MV-4-11 (cell line): ENCODE measurements around the gene PCDHB14.
A peak's percentile ranks its signal among the peaks of the same experiment; 100 is the strongest.
"Not testable (repeated sequence)": the region's sequence is repeated elsewhere in the genome, so short reads cannot be mapped to it uniquely, and the experiment has no call there.

Experiments used
- DNase-seq: peaks from one replicate; lab custom pipeline; 2025; lab: John Stamatoyannopoulos, UW

PCDHB14 gene

GRCh38 chr5:141223112-141223783 lies at the start of gene PCDHB14:
Gene PCDHB14, plus strand, starts transcription at chr5:141223343. Its CDS starts 163 bp downstream, at chr5:141223506.
- peak; percentile 46 for DNase-seq

- DNase-seq, result not testable (repeated sequence)
These were observed 48.6 kb upstream of the PCDHB14 start for GRCh38 chr5:141174291-141175104.

GRCh38 chr5:141175933-141176332 lies 47.2 kb upstream of the PCDHB14 start:
- DNase-seq, result no peak

DNA sequence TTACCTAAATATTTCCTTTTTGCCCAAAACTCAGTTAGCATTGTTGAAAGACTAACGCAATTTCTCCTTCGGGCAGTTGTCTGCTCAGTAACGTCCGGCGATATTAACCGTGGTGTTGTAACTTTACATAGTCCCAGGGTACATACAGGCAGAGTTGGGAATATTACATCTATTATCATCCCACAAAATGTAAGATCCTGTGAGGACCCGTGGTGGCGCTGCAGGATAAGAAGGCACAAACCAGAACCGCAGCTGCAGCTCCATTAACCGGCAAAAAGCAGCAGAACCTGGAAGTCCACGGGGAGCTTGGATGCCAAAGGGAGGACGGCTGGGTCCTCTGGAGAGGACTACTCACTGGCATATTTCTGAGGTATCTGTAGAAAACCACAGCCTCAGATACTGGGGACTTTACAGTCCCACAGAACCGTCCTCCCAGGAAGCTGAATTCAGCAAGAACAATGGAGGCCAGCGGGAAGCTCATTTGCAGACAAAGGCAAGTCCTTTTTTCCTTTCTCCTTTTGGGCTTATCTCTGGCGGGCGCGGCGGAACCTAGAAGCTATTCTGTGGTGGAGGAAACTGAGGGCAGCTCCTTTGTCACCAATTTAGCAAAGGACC lies 45.5 kb upstream of the PCDHB14 start, which contains the start of gene PCDHB8:
PCDHB8 (plus strand) TSS at position 214 of the 615 bp plus-strand sequence; CDS start at position 459, 245 bp downstream.
- not testable (repeated sequence) for DNase-seq

GRCh38 chr5:141179371-141179770 lies 43.8 kb upstream of the PCDHB14 start:
- not testable (repeated sequence) for DNase-seq

DNA sequence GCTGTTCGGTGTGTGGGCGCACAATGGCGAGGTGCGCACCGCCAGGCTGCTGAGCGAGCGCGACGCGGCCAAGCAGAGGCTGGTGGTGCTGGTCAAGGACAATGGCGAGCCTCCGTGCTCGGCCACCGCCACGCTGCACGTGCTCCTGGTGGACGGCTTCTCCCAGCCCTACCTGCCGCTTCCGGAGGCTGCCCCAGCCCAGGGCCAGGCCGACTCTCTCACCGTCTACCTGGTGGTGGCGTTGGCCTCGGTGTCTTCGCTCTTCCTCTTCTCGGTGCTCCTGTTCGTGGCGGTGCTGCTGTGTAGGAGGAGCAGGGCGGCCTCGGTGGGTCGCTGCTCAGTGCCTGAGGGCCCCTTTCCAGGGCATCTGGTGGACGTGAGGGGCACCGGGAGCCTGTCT lies 43.3 kb upstream of the PCDHB14 start:
- not testable (repeated sequence) for DNase-seq

GRCh38 chr5:141180313-141180712 lies 42.8 kb upstream of the PCDHB14 start:
- DNase-seq, result no peak

- DNase-seq, result no peak
These were observed 40.9 kb upstream of the PCDHB14 start, which contains the start of gene PCDHB16 for GRCh38 chr5:141182248-141182647. Gene PCDHB16, plus strand, starts transcription at chr5:141182387. Its CDS starts 173 bp downstream, at chr5:141182560.

- DNase-seq, result not testable (repeated sequence)
These were observed 38.9 kb upstream of the PCDHB14 start for GRCh38 chr5:141184117-141184855.

GRCh38 chr5:141186897-141187512 lies 36.1 kb upstream of the PCDHB14 start, which contains the start of gene PCDHB9:
Gene PCDHB9, plus strand, starts transcription at chr5:141187161. Its CDS starts 158 bp downstream, at chr5:141187319.
- DNase-seq, result peak; percentile 21

- not testable (repeated sequence) for DNase-seq
These were observed 34.5 kb upstream of the PCDHB14 start for GRCh38 chr5:141188682-141189081.

DNA sequence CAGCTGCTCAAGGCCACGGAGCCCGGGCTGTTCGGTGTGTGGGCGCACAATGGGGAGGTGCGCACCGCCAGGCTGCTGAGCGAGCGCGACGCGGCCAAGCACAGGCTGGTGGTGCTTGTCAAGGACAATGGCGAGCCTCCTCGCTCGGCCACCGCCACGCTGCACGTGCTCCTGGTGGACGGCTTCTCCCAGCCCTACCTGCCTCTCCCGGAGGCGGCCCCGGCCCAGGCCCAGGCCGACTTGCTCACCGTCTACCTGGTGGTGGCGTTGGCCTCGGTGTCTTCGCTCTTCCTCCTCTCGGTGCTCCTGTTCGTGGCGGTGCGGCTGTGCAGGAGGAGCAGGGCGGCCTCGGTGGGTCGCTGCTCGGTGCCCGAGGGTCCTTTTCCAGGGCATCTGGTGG lies 34.0 kb upstream of the PCDHB14 start:
- not testable (repeated sequence) for DNase-seq

DNA sequence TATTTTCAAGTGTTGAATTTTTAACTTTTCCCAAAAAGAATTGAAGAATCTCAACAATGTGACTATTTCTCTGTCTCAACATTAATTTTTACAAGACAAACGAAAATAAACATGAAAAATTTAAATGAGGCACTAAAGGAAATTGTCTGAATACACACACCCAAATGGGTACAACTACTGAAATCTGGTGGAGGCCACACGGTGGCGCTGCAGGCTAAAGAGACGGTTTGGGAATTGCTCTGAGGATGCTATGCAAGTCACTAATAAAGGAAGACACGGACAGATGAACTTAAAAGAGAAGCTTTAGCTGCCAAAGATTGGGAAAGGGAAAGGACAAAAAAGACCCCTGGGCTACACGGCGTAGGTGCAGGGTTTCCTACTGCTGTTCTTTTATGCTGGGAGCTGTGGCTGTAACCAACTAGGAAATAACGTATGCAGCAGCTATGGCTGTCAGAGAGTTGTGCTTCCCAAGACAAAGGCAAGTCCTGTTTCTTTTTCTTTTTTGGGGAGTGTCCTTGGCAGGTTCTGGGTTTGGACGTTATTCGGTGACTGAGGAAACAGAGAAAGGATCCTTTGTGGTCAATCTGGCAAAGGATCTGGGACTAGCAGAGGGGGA lies 30.9 kb upstream of the PCDHB14 start, which contains the start of gene PCDHB10:
PCDHB10 (plus strand) TSS at position 244 of the 616 bp plus-strand sequence; CDS start at position 444, 200 bp downstream.
- peak; percentile 50 for DNase-seq

DNA sequence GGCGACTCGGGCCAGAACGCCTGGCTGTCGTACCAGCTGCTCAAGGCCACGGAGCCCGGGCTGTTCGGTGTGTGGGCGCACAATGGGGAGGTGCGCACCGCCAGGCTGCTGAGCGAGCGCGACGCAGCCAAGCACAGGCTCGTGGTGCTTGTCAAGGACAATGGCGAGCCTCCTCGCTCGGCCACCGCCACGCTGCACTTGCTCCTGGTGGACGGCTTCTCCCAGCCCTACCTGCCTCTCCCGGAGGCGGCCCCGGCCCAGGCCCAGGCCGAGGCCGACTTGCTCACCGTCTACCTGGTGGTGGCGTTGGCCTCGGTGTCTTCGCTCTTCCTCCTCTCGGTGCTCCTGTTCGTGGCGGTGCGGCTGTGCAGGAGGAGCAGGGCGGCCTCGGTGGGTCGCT lies 28.8 kb upstream of the PCDHB14 start:
- not testable (repeated sequence) for DNase-seq

- DNase-seq, result no peak
These were observed 26.8 kb upstream of the PCDHB14 start for GRCh38 chr5:141196363-141196762.

DNA sequence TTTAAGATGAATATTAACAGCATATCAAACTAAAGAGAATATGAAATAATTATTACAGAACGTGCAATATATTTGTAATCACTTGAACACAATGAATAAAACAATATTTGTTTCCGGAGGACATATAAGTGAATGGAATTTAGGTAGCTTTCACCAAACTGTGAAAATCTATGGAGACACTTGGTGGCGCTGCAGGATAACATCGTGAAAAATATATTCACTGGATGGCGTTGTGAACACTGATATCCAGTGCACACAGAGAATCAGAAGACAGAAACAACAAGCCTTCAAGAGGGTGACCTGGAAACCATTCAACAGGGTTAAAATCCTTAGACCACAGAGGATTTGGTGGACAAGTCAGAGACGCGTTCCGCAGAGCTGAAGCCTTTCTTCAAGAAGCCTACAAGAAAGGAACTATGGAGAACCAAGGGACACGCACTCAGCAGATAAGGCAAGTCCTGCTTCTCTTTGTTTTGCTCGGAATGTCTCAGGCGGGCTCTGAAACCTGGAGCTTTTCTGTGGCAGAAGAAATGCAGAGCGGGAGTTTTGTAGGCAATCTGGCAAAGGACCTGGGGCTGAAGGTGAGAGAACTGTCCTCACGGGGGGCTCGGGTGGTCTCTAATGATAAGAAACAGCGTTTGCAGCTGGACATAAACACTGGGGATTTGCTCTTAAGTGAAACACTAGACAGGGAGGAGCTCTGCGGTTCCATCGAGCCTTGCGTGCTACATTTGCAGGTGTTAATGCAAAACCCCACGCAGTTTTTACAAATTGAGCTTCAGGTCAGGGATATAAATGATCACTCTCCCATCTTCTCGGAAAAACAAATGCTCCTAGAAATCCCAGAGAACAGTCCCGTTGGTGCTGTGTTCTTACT lies 23.5 kb upstream of the PCDHB14 start, which contains the start of gene PCDHB11:
PCDHB11 (plus strand) TSS at position 269 of the 877 bp plus-strand sequence; CDS start at position 417, 148 bp downstream.
- DNase-seq, result peak; percentile 18

DNA sequence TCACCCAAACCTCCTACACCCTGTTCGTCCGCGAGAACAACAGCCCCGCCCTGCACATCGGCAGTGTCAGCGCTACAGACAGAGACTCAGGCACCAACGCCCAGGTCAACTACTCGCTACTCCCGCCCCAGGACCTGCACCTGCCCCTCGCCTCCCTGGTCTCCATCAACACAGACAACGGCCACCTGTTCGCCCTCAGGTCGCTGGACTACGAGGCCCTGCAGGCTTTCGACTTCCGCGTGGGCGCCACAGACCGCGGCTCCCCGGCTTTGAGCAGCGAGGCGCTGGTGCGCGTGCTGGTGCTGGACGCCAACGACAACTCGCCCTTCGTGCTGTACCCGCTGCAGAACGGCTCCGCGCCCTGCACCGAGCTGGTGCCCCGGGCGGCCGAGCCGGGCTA lies 22.0 kb upstream of the PCDHB14 start:
- DNase-seq, result not testable (repeated sequence)

GRCh38 chr5:141201646-141202045 lies 21.5 kb upstream of the PCDHB14 start:
- not testable (repeated sequence) for DNase-seq

GRCh38 chr5:141208478-141208877 lies 14.7 kb upstream of the PCDHB14 start, which contains the start of gene PCDHB12:
Gene PCDHB12, plus strand, starts transcription at chr5:141208719. Its CDS starts 189 bp downstream, at chr5:141208908.
- DNase-seq, result no peak
